CD4-positive, alpha-beta T cell treated with Interleukin-1 beta for 1 hour (primary cell): Measurements from ENCODE around the gene MLLT1.

Experiments
- DNase-seq, 2 donors: peaks; one replicate each; pipeline ENCODE4 v3.0.0-alpha.2; 2020 to 2022

Gene MLLT1

GRCh38 chr19:6253954-6254733 is 25.6 kb downstream of the MLLT1 start:
- no peak for DNase-seq

DNA sequence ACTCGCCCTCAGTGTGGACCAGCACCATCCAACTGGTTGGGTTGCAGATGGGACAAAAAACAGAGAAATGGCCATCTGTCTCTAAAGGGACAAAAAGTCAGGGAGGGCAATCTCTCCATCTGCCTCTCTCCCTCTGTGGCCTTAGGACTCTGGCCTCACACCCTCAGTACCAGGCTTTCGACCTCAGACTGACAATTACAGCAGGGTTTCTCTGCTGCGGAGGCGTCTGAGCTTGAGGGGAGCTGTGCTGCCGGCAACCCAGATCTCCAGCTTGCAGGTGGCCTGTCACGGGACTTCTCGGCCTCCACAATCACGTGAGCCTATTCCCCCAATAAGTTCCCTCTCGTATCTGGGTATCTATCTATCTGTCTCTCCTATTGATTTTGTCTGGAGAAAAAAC is 27.7 kb downstream of the MLLT1 start:
- DNase-seq = no peak

DNA sequence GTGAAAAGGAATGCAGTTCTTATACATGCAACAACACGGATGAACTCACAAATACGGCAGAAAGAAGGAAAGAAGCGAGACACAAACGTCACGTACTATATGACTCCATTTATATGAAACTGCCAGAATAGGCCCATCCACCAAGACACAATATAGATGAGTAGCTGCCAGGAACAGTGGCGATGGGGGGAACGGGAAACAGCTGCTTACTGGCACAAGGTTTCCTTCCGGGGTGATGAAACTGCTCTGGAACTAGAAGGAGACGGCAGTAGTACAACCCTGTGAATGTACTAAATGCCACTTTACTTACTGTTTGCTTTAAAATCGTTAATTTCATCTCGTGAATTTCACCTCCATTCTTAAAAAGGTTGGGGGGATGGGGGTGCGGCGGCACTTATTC is 28.9 kb downstream of the MLLT1 start:
- DNase-seq = no peak

DNA sequence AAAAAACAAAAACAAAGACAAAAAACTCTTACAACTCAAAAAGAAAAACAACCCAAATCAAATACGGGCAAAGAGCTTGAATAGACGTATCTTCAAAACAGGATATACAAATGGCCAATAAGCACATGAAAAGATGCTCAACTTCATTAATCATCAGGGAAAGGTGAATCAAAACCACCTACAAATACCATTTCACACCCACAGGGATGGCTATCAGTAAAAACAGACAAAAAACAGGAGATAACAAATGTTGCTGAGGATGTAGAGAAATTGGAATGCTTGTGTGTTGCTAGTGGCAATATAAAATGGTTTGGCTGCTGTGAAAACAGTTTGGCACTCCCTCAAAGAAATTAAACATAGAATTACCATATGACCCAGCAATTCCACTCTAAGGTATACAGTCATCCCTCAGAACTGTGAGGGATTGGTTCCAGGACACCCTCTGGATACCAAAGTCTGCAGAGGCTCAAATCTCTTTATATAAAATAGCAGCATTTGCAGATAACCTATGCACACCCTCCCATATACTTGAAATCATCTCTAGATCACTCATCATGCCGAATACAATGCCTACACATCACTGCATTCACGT is 29.7 kb downstream of the MLLT1 start:
- DNase-seq = no peak

GRCh38 chr19:6249296-6249695 is 30.5 kb downstream of the MLLT1 start:
- DNase-seq = no peak

GRCh38 chr19:6248844-6249243 is 30.9 kb downstream of the MLLT1 start:
- DNase-seq = no peak

GRCh38 chr19:6248341-6248740 is 31.4 kb downstream of the MLLT1 start:
- DNase-seq = no peak

- DNase-seq = no peak
These were observed 32.8 kb downstream of the MLLT1 start for GRCh38 chr19:6247007-6247288.

GRCh38 chr19:6246174-6247006 is 33.4 kb downstream of the MLLT1 start:
- no peak for DNase-seq

DNA sequence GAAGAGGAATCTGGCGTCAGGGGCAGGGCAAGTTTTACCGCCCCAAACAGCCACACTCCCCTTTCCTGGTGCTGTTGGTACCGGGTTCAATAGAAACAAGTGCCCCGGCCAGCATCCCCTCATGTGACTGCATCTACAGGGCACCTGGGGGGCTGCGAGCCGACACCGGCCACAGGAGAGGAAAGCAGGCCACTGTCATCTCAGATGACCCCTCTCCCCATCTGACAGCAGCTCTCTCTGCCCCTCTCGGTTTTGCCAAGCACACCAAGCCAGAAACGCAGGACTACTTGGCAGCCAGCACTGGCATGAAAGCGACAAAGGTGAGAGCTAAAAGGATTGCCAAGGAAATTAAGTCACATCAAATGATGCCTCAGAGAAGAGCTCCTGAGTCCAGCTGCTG is 37.1 kb downstream of the MLLT1 start:
- DNase-seq = no peak

DNA sequence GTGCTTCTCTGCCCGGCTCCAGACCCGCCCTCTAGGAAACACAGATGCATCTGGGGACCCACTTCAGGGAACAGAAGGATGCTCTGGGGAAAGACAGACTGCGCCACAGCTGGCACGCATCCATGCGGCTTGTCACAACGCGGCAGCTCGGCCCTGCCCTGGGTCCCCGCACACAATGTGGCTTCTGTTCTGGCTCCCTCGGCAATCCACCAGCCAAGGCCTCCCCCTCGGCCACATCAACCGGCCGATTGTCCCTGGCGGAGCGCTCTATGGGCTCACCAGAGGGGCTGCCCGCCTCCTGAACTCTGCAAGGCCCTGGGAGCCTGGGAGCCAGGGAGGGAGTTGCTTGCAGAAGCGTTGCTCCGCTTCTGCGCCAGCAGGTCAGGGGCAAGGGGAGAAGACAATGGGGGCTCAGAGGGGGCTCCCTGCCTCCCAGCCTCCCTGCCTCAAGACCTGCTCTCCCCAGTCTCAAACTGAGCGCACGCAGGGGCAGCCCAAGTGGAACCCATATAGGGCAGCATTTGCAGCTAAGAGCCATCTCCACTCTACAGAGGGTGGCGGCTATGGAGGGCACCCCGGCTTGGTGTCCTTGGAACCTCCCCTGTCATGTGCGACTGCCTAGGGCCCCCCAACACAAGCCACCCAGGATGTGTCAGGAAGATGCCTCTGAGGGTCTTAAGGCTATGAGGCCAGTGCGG is 37.9 kb downstream of the MLLT1 start:
- no peak for DNase-seq

DNA sequence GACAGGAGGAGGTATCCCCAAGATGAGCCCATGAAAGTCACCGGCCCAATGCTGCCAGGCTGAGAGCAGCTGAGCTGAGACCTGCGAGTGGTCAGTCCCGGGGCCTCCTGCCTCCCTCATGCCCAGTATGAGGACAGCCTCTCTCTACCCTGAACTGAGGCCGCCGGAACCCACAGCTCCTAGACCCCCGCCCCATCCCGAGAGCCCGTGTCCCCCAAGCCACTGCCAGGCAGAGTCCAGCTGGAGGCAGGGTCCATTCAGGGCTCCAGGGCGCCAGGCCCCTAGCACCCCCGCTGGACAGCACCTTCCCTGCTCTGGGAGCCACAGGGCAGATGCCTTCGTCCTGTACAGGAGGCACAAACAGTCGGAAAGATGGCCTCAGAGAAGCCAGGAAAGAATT is 38.7 kb downstream of the MLLT1 start:
- DNase-seq = no peak

DNA sequence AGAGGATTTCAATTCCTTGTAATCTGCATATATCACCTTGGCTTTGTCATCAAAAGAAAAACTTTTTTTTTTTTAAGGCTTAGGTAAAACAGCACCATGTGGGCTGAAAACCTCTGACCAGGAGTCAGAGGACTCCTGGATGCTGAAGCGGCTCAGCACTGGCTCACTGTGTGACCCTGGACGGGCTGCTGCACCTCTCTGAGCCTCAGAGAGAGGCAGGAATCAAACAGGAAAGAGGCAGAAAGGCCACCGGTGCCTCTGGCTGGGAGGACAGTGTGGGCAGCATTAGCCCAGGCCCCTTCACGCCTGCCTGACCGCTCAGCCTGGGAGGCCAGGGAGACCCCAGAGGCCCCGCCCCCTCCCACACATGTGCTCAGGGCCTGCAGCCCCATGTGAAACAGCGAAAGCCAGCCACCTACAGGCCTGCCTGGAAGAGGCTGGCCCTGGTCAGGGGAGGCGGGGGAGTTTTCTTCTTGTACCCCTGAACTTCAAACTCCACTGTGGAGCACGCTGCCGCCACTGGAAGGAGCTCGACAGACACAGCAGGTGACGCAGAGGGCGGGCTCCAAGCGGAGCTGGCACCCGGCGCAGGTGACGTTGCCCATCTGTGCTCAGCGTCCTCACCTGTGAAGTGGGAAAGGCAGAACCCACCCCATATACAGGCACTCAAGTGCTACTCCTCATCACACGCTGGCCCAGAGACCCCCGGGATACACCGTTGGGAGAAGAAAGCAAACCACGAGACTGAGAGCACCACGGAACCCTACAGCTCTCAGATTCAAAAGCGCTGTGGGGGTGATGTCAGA is 39.7 kb downstream of the MLLT1 start:
- no peak for DNase-seq

GRCh38 chr19:6239401-6239844 is 40.4 kb downstream of the MLLT1 start:
- no peak for DNase-seq

GRCh38 chr19:6238643-6239281 is 41.0 kb downstream of the MLLT1 start:
- DNase-seq = no peak

- DNase-seq = no peak
These were observed 41.5 kb downstream of the MLLT1 start for GRCh38 chr19:6238256-6238642.

DNA sequence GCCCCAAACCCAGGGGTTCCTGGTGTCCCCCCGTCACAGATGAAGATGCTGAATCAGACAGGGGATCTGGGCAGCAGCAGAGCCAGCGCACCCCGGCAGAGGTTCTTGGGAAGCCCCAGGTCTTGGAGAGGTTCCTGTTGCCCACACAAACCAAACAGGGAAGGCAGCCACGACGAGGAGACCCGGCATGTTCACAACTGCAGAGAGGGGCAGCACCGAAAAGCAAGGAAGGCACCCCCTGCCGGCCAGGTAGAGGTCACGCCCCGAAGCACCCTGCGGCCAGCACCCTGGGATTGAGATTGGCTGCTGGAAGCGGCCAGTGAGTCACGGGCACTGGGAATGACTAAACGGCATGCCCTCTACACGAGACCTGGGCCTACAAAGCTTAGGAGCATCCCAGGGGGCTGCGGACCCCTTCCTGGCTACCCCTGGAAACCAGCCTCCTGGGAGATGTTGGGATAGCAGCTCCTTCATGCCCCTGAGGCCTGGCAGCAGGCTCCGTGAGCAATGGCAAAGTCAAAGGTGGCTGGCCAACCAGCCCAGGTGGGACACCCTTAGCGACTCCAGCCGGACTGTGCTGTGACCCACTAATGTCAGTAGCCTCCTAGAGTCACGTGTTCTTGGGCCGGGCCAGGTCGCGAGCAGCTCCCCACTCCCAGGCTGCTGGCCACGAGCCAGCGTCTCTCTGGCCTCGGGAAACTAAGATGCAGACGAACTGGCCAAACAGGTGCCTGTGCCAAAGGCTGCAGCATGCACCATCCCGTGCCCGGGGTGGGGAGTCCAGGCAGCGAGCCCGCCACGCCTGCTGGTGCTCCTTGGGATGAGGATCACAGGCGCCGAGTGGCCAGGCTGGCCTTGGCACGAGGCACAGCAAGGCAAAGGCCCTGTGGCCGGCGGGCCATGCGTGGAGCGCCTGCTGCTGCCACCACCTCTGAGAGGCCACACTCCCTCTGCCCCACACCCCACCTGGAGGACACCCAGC is 43.2 kb downstream of the MLLT1 start:
- DNase-seq = no peak

DNA sequence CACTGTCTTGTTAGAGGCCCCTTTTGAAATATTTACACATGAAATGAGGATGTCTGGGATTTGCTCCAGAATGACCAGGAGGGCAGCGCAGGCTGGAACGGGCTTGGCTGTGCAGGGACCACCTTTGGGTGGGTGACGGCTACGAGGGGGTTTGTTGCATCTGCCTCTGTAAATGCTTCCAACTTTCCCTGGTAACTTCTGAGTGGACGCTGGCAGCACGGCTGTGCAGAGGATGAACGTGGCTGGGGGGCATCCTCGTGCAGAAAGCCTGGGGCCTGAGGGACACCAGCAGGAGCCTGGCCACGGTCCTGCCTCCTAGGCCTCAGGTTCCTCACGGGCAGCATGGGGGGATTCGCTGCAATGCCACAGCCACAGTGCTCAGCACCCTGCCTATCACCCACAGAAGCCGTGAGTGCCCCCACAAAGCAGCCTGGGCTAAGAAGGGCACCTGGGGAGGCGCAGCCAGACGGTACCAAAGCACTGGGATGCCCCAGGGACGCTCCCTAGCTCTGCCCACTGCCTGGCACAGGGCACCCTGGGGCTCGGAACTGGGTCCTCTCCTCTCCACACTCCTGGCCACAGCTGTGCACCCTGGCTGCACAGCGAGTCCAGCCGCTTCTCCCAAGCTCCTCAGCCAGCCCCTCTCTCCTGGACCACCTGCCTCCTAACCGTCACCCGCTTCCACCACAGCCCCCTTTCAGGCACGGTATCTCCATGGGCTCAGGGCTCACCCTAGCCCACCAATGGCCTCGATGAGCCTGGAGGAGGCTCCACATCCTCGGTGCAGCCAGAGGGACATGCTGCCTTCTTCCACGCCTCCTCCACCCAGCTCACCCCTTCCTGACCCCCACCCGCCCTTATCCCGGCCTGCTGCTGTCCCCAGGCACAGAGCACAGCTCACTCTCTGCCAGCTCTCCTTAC is 44.5 kb downstream of the MLLT1 start:
- no peak for DNase-seq

GRCh38 chr19:6234527-6234926 is 45.2 kb downstream of the MLLT1 start:
- no peak for DNase-seq
